Activated CD4-positive, alpha-beta T cell treated with anti-CD3 and anti-CD28 coated beads for 24 hours (primary cell): ENCODE results near the gene BBS5.

Experiments
- DNase-seq, 2 donors: peaks; one replicate each; pipeline ENCODE4 v3.0.0-alpha.2; 2020; ENCODE audit warnings: low read depth in 2 of 2

Gene BBS5

GRCh38 chr2:169546756-169547155 is 67.5 kb downstream of the BBS5 start:
- DNase-seq, result no peak
